Stomach (tissue), 4 donors: ENCODE measurements around the gene MTNR1B.

Experiments used
- CTCF ChIP-seq, 7 experiments: fragments of 450-650 bp in 4 of 7; fragments of 200-600 bp in 3 of 7; sonication (generic) in 3 of 7; IDR thresholded peaks; one replicate each; pipeline ENCODE4 v1.5.1; 2016 to 2019; ENCODE audit warnings: antibody characterized with exemption in 7 of 7, control low read depth in 2 of 7, mild to moderate bottlenecking in 1 of 7
- POLR2A ChIP-seq, 4 donors: fragments of 450-650 bp; IDR thresholded peaks; one replicate each; pipeline ENCODE4 v1.6.1; 2016; ENCODE audit warnings: antibody characterized with exemption in 4 of 4, control low read depth in 2 of 4, mild to moderate bottlenecking in 1 of 4, moderate library complexity in 1 of 4
- POLR2AphosphoS5 ChIP-seq, 3 donors: sonication (generic); formaldehyde crosslinking; IDR thresholded peaks; one replicate each; pipeline ENCODE4 v1.6.1; 2016; ENCODE audit warnings: antibody characterized with exemption in 3 of 3

- TF ChIP-seq CTCF (IDR thresholded peaks at IDR 0.05) (no peak), POLR2A (IDR thresholded peaks at IDR 0.05) (no peak), POLR2AphosphoS5 (IDR thresholded peaks at IDR 0.05) (no peak)
Measured at GRCh38 chr11:93005239-93005638, 35.8 kb downstream of the MTNR1B start.
